Measurements from ENCODE around the gene SPATS2L. TPM values are rescaled to one million over a fixed set of nuclear protein-coding genes. Genes with fewer than 3 reads are reported as not detected.

The SPATS2L gene
- total and polyA plus RNA-seq, 2 donors (not counting 1 experiment from before 2014, with no cell fraction given), result 0.27 to 0.44 TPM

DNA sequence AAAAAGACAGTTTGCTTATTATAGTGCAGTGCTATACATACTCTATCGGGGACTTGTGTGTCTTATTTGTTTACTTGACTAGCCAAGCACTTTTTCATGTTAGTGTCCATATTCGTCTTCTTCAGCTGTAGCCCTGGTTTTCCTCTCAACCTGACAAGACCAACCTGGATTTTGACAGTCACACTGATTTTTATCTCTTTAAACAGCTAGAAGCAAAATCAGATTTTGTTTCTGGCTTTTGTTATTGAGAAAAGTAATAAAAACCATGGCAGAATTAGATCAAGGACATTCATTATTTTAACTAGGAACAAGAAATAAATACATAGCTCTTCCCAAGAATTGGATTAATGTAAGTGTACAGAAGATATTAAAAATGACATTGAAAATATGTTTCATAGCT, 56.8 kb downstream of the SPATS2L start:
- no peak for ATAC-seq (ENCODE audit: low read depth)
- H3K9me3 ChIP-seq (ENCODE audit: control extremely low read depth in 1 of 3, control insufficient read depth in 2 of 3, insufficient read depth in 1 of 3, low read length in 2 of 3), result no peaks in the 10 kb centered on the region
- no peak overlapping the region for H3K4me2 ChIP-seq (replicated peaks; ENCODE audit: low read depth, low read length, poor library complexity, severe bottlenecking)
- H3K4me1 Mint-ChIP-seq, result no peaks in the 10 kb centered on the region
- TF ChIP-seq, protein P1, sequence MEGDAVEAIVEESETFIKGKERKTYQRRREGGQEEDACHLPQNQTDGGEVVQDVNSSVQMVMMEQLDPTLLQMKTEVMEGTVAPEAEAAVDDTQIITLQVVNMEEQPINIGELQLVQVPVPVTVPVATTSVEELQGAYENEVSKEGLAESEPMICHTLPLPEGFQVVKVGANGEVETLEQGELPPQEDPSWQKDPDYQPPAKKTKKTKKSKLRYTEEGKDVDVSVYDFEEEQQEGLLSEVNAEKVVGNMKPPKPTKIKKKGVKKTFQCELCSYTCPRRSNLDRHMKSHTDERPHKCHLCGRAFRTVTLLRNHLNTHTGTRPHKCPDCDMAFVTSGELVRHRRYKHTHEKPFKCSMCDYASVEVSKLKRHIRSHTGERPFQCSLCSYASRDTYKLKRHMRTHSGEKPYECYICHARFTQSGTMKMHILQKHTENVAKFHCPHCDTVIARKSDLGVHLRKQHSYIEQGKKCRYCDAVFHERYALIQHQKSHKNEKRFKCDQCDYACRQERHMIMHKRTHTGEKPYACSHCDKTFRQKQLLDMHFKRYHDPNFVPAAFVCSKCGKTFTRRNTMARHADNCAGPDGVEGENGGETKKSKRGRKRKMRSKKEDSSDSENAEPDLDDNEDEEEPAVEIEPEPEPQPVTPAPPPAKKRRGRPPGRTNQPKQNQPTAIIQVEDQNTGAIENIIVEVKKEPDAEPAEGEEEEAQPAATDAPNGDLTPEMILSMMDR (IDR thresholded peaks at IDR 0.05), result no peak
- TF ChIP-seq EZH2 (IDR thresholded peaks at IDR 0.05; ENCODE audit: borderline replicate concordance, insufficient read depth, low read depth, low read length, poor library complexity, severe bottlenecking), result no peak
- H3K27ac Mint-ChIP-seq, result no peak overlapping the region
- no CpG with 5 or more reads among the region's 2 CpGs for WGBS (ENCODE audit: insufficient coverage)
- peaks cover 0 to 8% (median 3%) of the 10 kb centered on the region in 4 experiments for H3K27me3 ChIP-seq (replicated peaks in 1 of 4; ENCODE audit: control extremely low read depth in 1 of 4, control insufficient read depth in 3 of 4, insufficient read depth in 4 of 4, low read length in 3 of 4)
- intact Hi-C loops (cut with micrococcal nuclease), result no loop called here
- ChIA-PET CTCF (no interaction called here), POLR2A (no interaction called here)
- DNase-seq, result no peak
- no peaks in the 10 kb centered on the region for H4K20me1 ChIP-seq (ENCODE audit: control insufficient read depth, insufficient read depth, low read length, poor library complexity, severe bottlenecking)
- peaks cover 28% of the 10 kb centered on the region for H3K27me3 Mint-ChIP-seq
- H3K4me1 ChIP-seq (ENCODE audit: control insufficient read depth in 2 of 2, insufficient read depth in 2 of 2, low read length in 2 of 2), result no peaks in the 10 kb centered on the region
- H3K36me3 ChIP-seq (replicated peaks in 1 of 2; ENCODE audit: control extremely low read depth in 1 of 2, control insufficient read depth in 1 of 2, extremely low read depth in 1 of 2, insufficient read depth in 2 of 2, low read length in 1 of 2), result no peaks in the 10 kb centered on the region
- no peak overlapping the region for H3K4me3 Mint-ChIP-seq
- H3K9me3 Mint-ChIP-seq (ENCODE audit: insufficient read depth), result no peaks in the 10 kb centered on the region
- no peak overlapping the region for H2AFZ ChIP-seq (ENCODE audit: insufficient read depth, low read depth, low read length, poor library complexity, severe bottlenecking)
- no peak overlapping the region for H3K9ac ChIP-seq (ENCODE audit: low read length)
- H3K27ac ChIP-seq (ENCODE audit: low read length in 2 of 2), result no peak overlapping the region
- no peak overlapping the region for H3K4me3 ChIP-seq (ENCODE audit: control extremely low read depth in 1 of 5, extremely low read depth in 1 of 5, insufficient read depth in 1 of 5, low read depth in 2 of 5, low read length in 4 of 5)
- no peaks in the 10 kb centered on the region for H3K79me2 ChIP-seq (ENCODE audit: control insufficient read depth, insufficient read depth, low read length)

- ATAC-seq (ENCODE audit: low read depth) (no peak), DNase-seq (no peak)
- Histone ChIP-seq H3K9me3 (ENCODE audit: control extremely low read depth in 1 of 3, control insufficient read depth in 2 of 3, insufficient read depth in 1 of 3, low read length in 2 of 3) (no peaks in the 10 kb centered on the region), H3K4me2 (replicated peaks; ENCODE audit: low read depth, low read length, poor library complexity, severe bottlenecking) (no peak overlapping the region), H3K27me3 (replicated peaks in 1 of 4; ENCODE audit: control extremely low read depth in 1 of 4, control insufficient read depth in 3 of 4, insufficient read depth in 4 of 4, low read length in 3 of 4) (peaks cover 0 to 8% (median 3%) of the 10 kb centered on the region in 4 experiments), H3K4me3 (ENCODE audit: control extremely low read depth in 1 of 5, extremely low read depth in 1 of 5, insufficient read depth in 1 of 5, low read depth in 2 of 5, low read length in 4 of 5) (no peak overlapping the region), H3K9ac (ENCODE audit: low read length) (no peak overlapping the region), H3K4me1 (ENCODE audit: control insufficient read depth in 2 of 2, insufficient read depth in 2 of 2, low read length in 2 of 2) (no peaks in the 10 kb centered on the region), H2AFZ (ENCODE audit: insufficient read depth, low read depth, low read length, poor library complexity, severe bottlenecking) (no peak overlapping the region), H4K20me1 (ENCODE audit: control insufficient read depth, insufficient read depth, low read length, poor library complexity, severe bottlenecking) (no peaks in the 10 kb centered on the region), H3K27ac (ENCODE audit: low read length in 2 of 2) (no peak overlapping the region), H3K79me2 (ENCODE audit: control insufficient read depth, insufficient read depth, low read length) (no peaks in the 10 kb centered on the region), H3K36me3 (replicated peaks in 1 of 2; ENCODE audit: control extremely low read depth in 1 of 2, control insufficient read depth in 1 of 2, extremely low read depth in 1 of 2, insufficient read depth in 2 of 2, low read length in 1 of 2) (no peaks in the 10 kb centered on the region)
- Mint-ChIP-seq H3K27me3 (peaks cover 31% of the 10 kb centered on the region), H3K27ac (no peak overlapping the region), H3K9me3 (ENCODE audit: insufficient read depth) (no peaks in the 10 kb centered on the region), H3K4me1 (no peaks in the 10 kb centered on the region), H3K4me3 (no peak overlapping the region)
- ChIA-PET POLR2A (no interaction called here), CTCF (no interaction called here)
- intact Hi-C loops (cut with micrococcal nuclease), result no loop called here
- WGBS (ENCODE audit: insufficient coverage), result 58% methylated on average over 7 of the region's 7 CpGs
- TF ChIP-seq, protein P1 (IDR thresholded peaks at IDR 0.05), result no peak
- no peak for TF ChIP-seq EZH2 (IDR thresholded peaks at IDR 0.05; ENCODE audit: borderline replicate concordance, insufficient read depth, low read depth, low read length, poor library complexity, severe bottlenecking)
Observed at GRCh38 chr2:200364142-200364541, 57.6 kb downstream of the SPATS2L start.
